ENCODE measurements around the gene USP15. TPM values are rescaled to one million over a fixed set of nuclear protein-coding genes. Genes with fewer than 3 reads are reported as not detected.

The USP15 gene
- total RNA-seq, 2 donors from 2014 or later: 27.9 to 29.1 TPM

- WGBS, 2 experiments (ENCODE audit: insufficient coverage in 1 of 2, insufficient read length in 1 of 2): 81 to 100% methylated on average over 1 to 2 of the region's 2 CpGs
- no peak overlapping the region for H3K9ac ChIP-seq (ENCODE audit: extremely low read depth, low read length, poor library complexity, severe bottlenecking)
- H3K4me3 ChIP-seq (ENCODE audit: low read length): no peak overlapping the region
- peaks cover 28% of the 10 kb centered on the region for H3K27me3 Mint-ChIP-seq (ENCODE audit: insufficient read depth)
- no peaks in the 10 kb centered on the region for H3K9me3 ChIP-seq (ENCODE audit: control insufficient read depth, low read length)
- peaks cover 66% of the 10 kb centered on the region for H3K27me3 ChIP-seq (ENCODE audit: control insufficient read depth, insufficient read depth, low read length, poor library complexity, severe bottlenecking)
- H3K27ac Mint-ChIP-seq: no peak overlapping the region
- no peaks in the 10 kb centered on the region for H3K9me3 Mint-ChIP-seq
- no peaks in the 10 kb centered on the region for H3K4me1 ChIP-seq (ENCODE audit: control insufficient read depth, insufficient read depth, low read length)
- no peak for DNase-seq
- no peak overlapping the region for H3K4me3 Mint-ChIP-seq
- no peaks in the 10 kb centered on the region for H3K36me3 ChIP-seq (ENCODE audit: control insufficient read depth, insufficient read depth, low read length)
- TF ChIP-seq, protein P1, sequence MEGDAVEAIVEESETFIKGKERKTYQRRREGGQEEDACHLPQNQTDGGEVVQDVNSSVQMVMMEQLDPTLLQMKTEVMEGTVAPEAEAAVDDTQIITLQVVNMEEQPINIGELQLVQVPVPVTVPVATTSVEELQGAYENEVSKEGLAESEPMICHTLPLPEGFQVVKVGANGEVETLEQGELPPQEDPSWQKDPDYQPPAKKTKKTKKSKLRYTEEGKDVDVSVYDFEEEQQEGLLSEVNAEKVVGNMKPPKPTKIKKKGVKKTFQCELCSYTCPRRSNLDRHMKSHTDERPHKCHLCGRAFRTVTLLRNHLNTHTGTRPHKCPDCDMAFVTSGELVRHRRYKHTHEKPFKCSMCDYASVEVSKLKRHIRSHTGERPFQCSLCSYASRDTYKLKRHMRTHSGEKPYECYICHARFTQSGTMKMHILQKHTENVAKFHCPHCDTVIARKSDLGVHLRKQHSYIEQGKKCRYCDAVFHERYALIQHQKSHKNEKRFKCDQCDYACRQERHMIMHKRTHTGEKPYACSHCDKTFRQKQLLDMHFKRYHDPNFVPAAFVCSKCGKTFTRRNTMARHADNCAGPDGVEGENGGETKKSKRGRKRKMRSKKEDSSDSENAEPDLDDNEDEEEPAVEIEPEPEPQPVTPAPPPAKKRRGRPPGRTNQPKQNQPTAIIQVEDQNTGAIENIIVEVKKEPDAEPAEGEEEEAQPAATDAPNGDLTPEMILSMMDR (conservative IDR thresholded peaks at IDR 0.05): no peak
- peaks cover 4% of the 10 kb centered on the region for H3K4me1 Mint-ChIP-seq
- H3K36me3 Mint-ChIP-seq (ENCODE audit: low read depth): no peaks in the 10 kb centered on the region
- H3K27ac ChIP-seq (ENCODE audit: low read depth, low read length): no peak overlapping the region
Measured at GRCh38 chr12:62230652-62231051, 29.6 kb upstream of the USP15 start.

- H3K4me3 Mint-ChIP-seq: no peak overlapping the region
- Histone ChIP-seq H3K4me1 (ENCODE audit: control insufficient read depth, insufficient read depth, low read length) (no peaks in the 10 kb centered on the region), H3K9ac (ENCODE audit: extremely low read depth, low read length, poor library complexity, severe bottlenecking) (no peak overlapping the region), H3K9me3 (ENCODE audit: control insufficient read depth, low read length) (no peaks in the 10 kb centered on the region), H3K4me3 (ENCODE audit: low read length) (no peak overlapping the region), H3K27me3 (ENCODE audit: control insufficient read depth, insufficient read depth, low read length, poor library complexity, severe bottlenecking) (peaks cover 62% of the 10 kb centered on the region), H3K36me3 (ENCODE audit: control insufficient read depth, insufficient read depth, low read length) (no peaks in the 10 kb centered on the region), H3K27ac (ENCODE audit: low read depth, low read length) (no peak overlapping the region)
- DNase-seq: no peak
- WGBS, 2 experiments (ENCODE audit: insufficient coverage in 1 of 2, insufficient read length in 1 of 2): 88 to 89% methylated on average over 1 to 3 of the region's 3 CpGs
- TF ChIP-seq, protein P1 (conservative IDR thresholded peaks at IDR 0.05): no peak
- no peak overlapping the region for H3K27ac Mint-ChIP-seq
- peaks cover 4% of the 10 kb centered on the region for H3K4me1 Mint-ChIP-seq
- no peaks in the 10 kb centered on the region for H3K9me3 Mint-ChIP-seq
- peaks cover 28% of the 10 kb centered on the region for H3K27me3 Mint-ChIP-seq (ENCODE audit: insufficient read depth)
- H3K36me3 Mint-ChIP-seq (ENCODE audit: low read depth): no peaks in the 10 kb centered on the region
Measured at GRCh38 chr12:62232143-62232729, 28.0 kb upstream of the USP15 start.

GRCh38 chr12:62233805-62234204 lies 26.4 kb upstream of the USP15 start:
- H3K4me1 Mint-ChIP-seq: peaks cover 4% of the 10 kb centered on the region
- no peak overlapping the region for H3K27ac Mint-ChIP-seq
- no peak overlapping the region for H3K9ac ChIP-seq (ENCODE audit: extremely low read depth, low read length, poor library complexity, severe bottlenecking)
- H3K36me3 ChIP-seq (ENCODE audit: control insufficient read depth, insufficient read depth, low read length): no peaks in the 10 kb centered on the region
- no peaks in the 10 kb centered on the region for H3K4me1 ChIP-seq (ENCODE audit: control insufficient read depth, insufficient read depth, low read length)
- TF ChIP-seq, protein P1 (conservative IDR thresholded peaks at IDR 0.05): no peak
- H3K27ac ChIP-seq (ENCODE audit: low read depth, low read length): no peak overlapping the region
- peaks cover 28% of the 10 kb centered on the region for H3K27me3 Mint-ChIP-seq (ENCODE audit: insufficient read depth)
- H3K27me3 ChIP-seq (ENCODE audit: control insufficient read depth, insufficient read depth, low read length, poor library complexity, severe bottlenecking): peaks cover 46% of the 10 kb centered on the region
- H3K36me3 Mint-ChIP-seq (ENCODE audit: low read depth): no peaks in the 10 kb centered on the region
- H3K9me3 Mint-ChIP-seq: no peaks in the 10 kb centered on the region
- no peak for DNase-seq
- 92% methylated on average over 2 of the region's 2 CpGs; no CpG with 5 or more reads in 1 of the 2 experiments for WGBS, 2 experiments (ENCODE audit: insufficient coverage in 1 of 2, insufficient read length in 1 of 2)
- H3K9me3 ChIP-seq (ENCODE audit: control insufficient read depth, low read length): no peaks in the 10 kb centered on the region
- H3K4me3 Mint-ChIP-seq: no peak overlapping the region
- H3K4me3 ChIP-seq (ENCODE audit: low read length): no peak overlapping the region

Measured in endodermal cell (in vitro differentiated cells).